GM12878 (cell line): ENCODE results near the gene PXMP2. TPM values are rescaled to one million over a fixed set of nuclear protein-coding genes. Genes with fewer than 3 reads are reported as not detected.

Experiments used
- ATAC-seq: fragments of 200-7000 bp; cut with Tn5 transposase; 3 replicates; pipeline ENCODE4 v1.9.1; 2020; ENCODE audit warnings: mild to moderate bottlenecking, moderate library complexity
- BruUV-seq: library from RNA; stranded (reverse); fragments of 400-500 nt; replicated peaks from 2 replicates; lab custom pipeline; 2021; lab: Mats Ljungman, UMichigan
- CTCF ChIA-PET: fragments of 300-600 bp; sonication (Branson Sonifier 250); formaldehyde crosslinking; extraction: SDS; loops from one replicate; lab custom pipeline; 2021; ENCODE audit warnings: inconsistent platforms; lab: Yijun Ruan, JAX
- POLR2A ChIA-PET: fragments of 350-600 bp; formaldehyde crosslinking; extraction: SDS; loops from one replicate; lab custom pipeline; 2021; ENCODE audit warnings: inconsistent platforms; lab: Charles Lee
- RAD21 ChIA-PET: fragments of 300-600 bp; sonication (Branson Sonifier 250); formaldehyde crosslinking; loops from one replicate; lab custom pipeline; 2023; ENCODE audit warnings: antibody characterized with exemption; ENCODE audit not compliant: unreplicated experiment; lab: Charles Lee
- SMC1A ChIA-PET: fragments of 300-600 bp; sonication (Branson Sonifier 250); formaldehyde crosslinking; loops from one replicate; lab custom pipeline; 2023; ENCODE audit not compliant: unreplicated experiment, uncharacterized antibody; lab: Charles Lee
- DNase-seq: peaks from one replicate; pipeline ENCODE4 v3.0.0-alpha.2; 2011; ENCODE audit warnings: low read depth, low spot score
- FAIRE-seq: peaks from 3 replicates; lab custom pipeline; 2011; peaks lifted over from hg19 to GRCh38; lab: Jason Lieb, UNC
- H2AFZ ChIP-seq: 2 replicates; pipeline ENCODE4 v1.6.0; 2011; ENCODE audit warnings: low read depth, low read length, control low read depth; ENCODE audit not compliant: control insufficient read depth
- H3K27ac ChIP-seq: 2 replicates; pipeline ENCODE4 v1.5.1; 2011; ENCODE audit warnings: control low read depth; ENCODE audit not compliant: control insufficient read depth, insufficient read depth
- H3K27me3 ChIP-seq, 2 experiments: replicated peaks in 1 of 2; 2 replicates each; pipeline versions ENCODE4 v1.6.0 to v1.6.1; 2011; ENCODE audit warnings: low read length in 1 of 2; ENCODE audit not compliant: control insufficient read depth in 2 of 2, insufficient read depth in 2 of 2
- H3K36me3 ChIP-seq, 2 experiments: 2 replicates each; pipeline ENCODE4 v1.5.1; 2011; ENCODE audit warnings: low read length in 1 of 2; ENCODE audit not compliant: control insufficient read depth in 2 of 2, insufficient read depth in 2 of 2
- H3K4me1 ChIP-seq: 2 replicates; pipeline ENCODE4 v1.6.1; 2011; ENCODE audit warnings: mild to moderate bottlenecking, low read length, moderate library complexity, mixed read lengths; ENCODE audit not compliant: control insufficient read depth, insufficient read depth
- H3K4me2 ChIP-seq: 2 replicates; pipeline ENCODE4 v1.6.0; 2011; ENCODE audit warnings: control low read depth; ENCODE audit not compliant: control insufficient read depth, insufficient read depth
- H3K4me3 ChIP-seq: fragments of 200-600 bp; sonication (generic); 2 replicates; pipeline ENCODE4 v1.5.1; 2016
- H3K79me2 ChIP-seq: 2 replicates; pipeline ENCODE4 v1.6.0; 2011; ENCODE audit warnings: low read length; ENCODE audit not compliant: control insufficient read depth, insufficient read depth
- H3K9ac ChIP-seq: 2 replicates; pipeline ENCODE4 v1.8.0; 2011; ENCODE audit warnings: low read length, control low read depth, mixed read lengths; ENCODE audit not compliant: control insufficient read depth, insufficient read depth
- H3K9me3 ChIP-seq: replicated peaks from 3 replicates; pipeline ENCODE4 v1.5.1; 2011; ENCODE audit warnings: mild to moderate bottlenecking, low read length; ENCODE audit not compliant: control insufficient read depth, insufficient read depth
- H4K20me1 ChIP-seq: 2 replicates; pipeline ENCODE4 v1.6.0; 2011; ENCODE audit not compliant: control insufficient read depth, insufficient read depth
- BACH1 ChIP-seq: fragments of 450-650 bp; IDR thresholded peaks from 2 replicates; pipeline ENCODE4 v1.6.1; 2017; ENCODE audit warnings: mild to moderate bottlenecking, borderline replicate concordance
- CTCF ChIP-seq, 3 experiments: IDR thresholded peaks in 2 of 3; conservative IDR thresholded peaks in 1 of 3; 2 replicates each; pipeline ENCODE4 v1.5.1; 2011; ENCODE audit warnings: low read depth in 3 of 3, low read length in 3 of 3, mild to moderate bottlenecking in 3 of 3, control low read depth in 2 of 3, moderate library complexity in 2 of 3, inconsistent platforms in 1 of 3, mixed read lengths in 1 of 3; ENCODE audit not compliant: control insufficient read depth in 2 of 3, insufficient read depth in 1 of 3; ENCODE audit errors: extremely low read depth in 1 of 3
- HSF1 ChIP-seq: fragments of 150-350 bp; IDR thresholded peaks from 2 replicates; pipeline ENCODE4 v1.6.1; 2014; ENCODE audit warnings: mild to moderate bottlenecking, low read depth, low read length
- IKZF2 ChIP-seq, 2 experiments: fragments of 450-650 bp; IDR thresholded peaks; 2 replicates each; pipeline ENCODE4 v1.6.1; 2017; ENCODE audit warnings: mild to moderate bottlenecking in 2 of 2, moderate library complexity in 2 of 2
- IRF4 ChIP-seq: IDR thresholded peaks from 2 replicates; pipeline ENCODE4 v1.6.1; 2011; ENCODE audit warnings: low read depth, low read length
- POLR2AphosphoS5 ChIP-seq: IDR thresholded peaks from 2 replicates; pipeline ENCODE4 v1.6.1; 2011; ENCODE audit warnings: mild to moderate bottlenecking, low read length, inconsistent platforms
- RELB ChIP-seq: fragments of 450-650 bp; IDR thresholded peaks from 2 replicates; pipeline ENCODE4 v1.6.1; 2017; ENCODE audit warnings: low read depth, mild to moderate bottlenecking, moderate library complexity
- REST ChIP-seq: IDR thresholded peaks from 2 replicates; pipeline ENCODE4 v1.6.1; 2012; ENCODE audit warnings: mild to moderate bottlenecking, low read depth, low read length
- YY1 ChIP-seq: IDR thresholded peaks from 2 replicates; pipeline ENCODE4 v1.6.1; 2011; ENCODE audit warnings: low read depth, mild to moderate bottlenecking, low read length
- ZNF384 ChIP-seq: IDR thresholded peaks from 2 replicates; pipeline ENCODE4 v1.6.1; 2012; ENCODE audit warnings: low read depth, mild to moderate bottlenecking, low read length, improper control_type of control experiment, borderline replicate concordance
- ZNF687 ChIP-seq: fragments of 450-650 bp; IDR thresholded peaks from 2 replicates; pipeline ENCODE4 v1.6.1; 2017; ENCODE audit warnings: mild to moderate bottlenecking, moderate library complexity
- WGBS: methylation state at CpG from one replicate; pipeline ENCODE4 v1.1.6; 2016; ENCODE audit warnings: low lambda C conversion rate; ENCODE audit not compliant: insufficient replicate concordance, insufficient coverage; ENCODE audit errors: missing lambda C conversion rate; 5-methylcytosine and 5-hydroxymethylcytosine counted together
- in situ Hi-C: fragments of 300-500 bp; cut with MboI; formaldehyde crosslinking; loops from 9 replicates; pipeline ENCODE4 v1.14.3; 2018; ENCODE audit warnings: mixed read lengths
- intact Hi-C: fragments of 100-400 bp; cut with micrococcal nuclease; formaldehyde crosslinking; loops from one replicate; pipeline ENCODE4 v1.14.2; 2022; ENCODE audit not compliant: unreplicated experiment
- polyA plus RNA-seq, 11 experiments: library from polyadenylated mRNA; depleted of rRNA in 4 of 11; unstranded in 6 of 11; stranded (reverse) in 5 of 11; fragments of >200 nt; fragmentation: Nextera tagmentation in 4 of 11; fragmentation: Illumina TruSeq in 1 of 11; extraction: Ambion mirVana in 4 of 11; extraction: Trizol in 1 of 11; gene quantifications; 1 replicate in 1 of 11; 2 replicates in 10 of 11; pipeline versions ENCODE4 v1.2.1 to v1.2.3, GENCODE V29; 2011 to 2016; ENCODE audit warnings: inconsistent platforms in 2 of 11, missing spikeins in 2 of 11, low read depth in 1 of 11
- total RNA-seq, 4 experiments: library from RNA; depleted of rRNA in 3 of 4; stranded (reverse); fragments of >200 nt in 3 of 4; fragmentation: Illumina TruSeq in 1 of 4; extraction: Trizol in 1 of 4; gene quantifications; 2 replicates each; pipeline versions ENCODE4 v1.2.1 to v1.2.3, GENCODE V29; 2013 to 2021

The PXMP2 gene
- total and polyA plus RNA-seq, 10 of the 15 experiments (the other 5 are each of a cell fraction or from before 2014, with no cell fraction given) = 4.0 to 97.8 (median 42.0) TPM

GRCh38 chr12:132639956-132640520 lies 47.3 kb upstream of the PXMP2 start:
- no peak for ATAC-seq
- Histone ChIP-seq H3K36me3 (peaks cover 19 to 49% of the 10 kb centered on the region in 2 experiments), H3K27ac (no peak overlapping the region), H3K79me2 (no peaks in the 10 kb centered on the region), H3K27me3 (no peaks in the 10 kb centered on the region), H4K20me1 (no peaks in the 10 kb centered on the region), H3K4me3 (no peak overlapping the region), H3K9ac (no peak overlapping the region), H3K4me2 (no peak overlapping the region), H3K9me3 (no peaks in the 10 kb centered on the region), H2AFZ (no peak overlapping the region), H3K4me1 (no peaks in the 10 kb centered on the region)
- intact Hi-C loops = no loop called here
- POLR2A ChIA-PET = no interaction called here
- WGBS = 79% methylated on average over 11 of the region's 12 CpGs
- no peak for FAIRE-seq
- RAD21 ChIA-PET = no interaction called here
- BruUV-seq = no TSS peak
- SMC1A ChIA-PET = no interaction called here
- no peak for DNase-seq
- CTCF ChIA-PET = no interaction called here
- in situ Hi-C loops = no loop called here
- TF ChIP-seq IKZF2 (IDR thresholded peaks at IDR 0.05) (no peak), CTCF (IDR thresholded peaks at IDR 0.05 in 2 of 3, conservative IDR thresholded peaks at IDR 0.05 in 1 of 3; ENCODE audit: control insufficient read depth in 2 of 3, extremely low read depth in 1 of 3, insufficient read depth in 1 of 3, low read depth in 3 of 3, low read length in 3 of 3) (no peak), IRF4 (no peak), YY1 (no peak), BACH1 (no peak), POLR2AphosphoS5 (no peak), HSF1 (no peak), ZNF687 (no peak), RELB (no peak), ZNF384 (no peak), REST (no peak)
